HepG2 (cell line): Measurements from ENCODE around the gene RBM19. TPM values are rescaled to one million over a fixed set of nuclear protein-coding genes. Genes with fewer than 3 reads are reported as not detected.

ENCODE experiments used
- ATAC-seq: fragments of 200-7000 bp; cut with Tn5 transposase; 3 replicates; pipeline ENCODE4 v1.9.1; 2020; ENCODE audit warnings: mild to moderate bottlenecking, moderate library complexity
- BruUV-seq: library from RNA; stranded (reverse); fragments of 400-500 nt; replicated peaks from 2 replicates; lab custom pipeline; 2021; lab: Mats Ljungman, UMichigan
- CTCF ChIA-PET: fragments of 300-600 bp; formaldehyde crosslinking; extraction: SDS; loops from one replicate; lab custom pipeline; 2021; ENCODE audit warnings: low total read pairs, inconsistent platforms, low intra/inter-chr PET ratio; lab: Yijun Ruan, JAX
- POLR2A ChIA-PET: fragments of 350-600 bp; sonication (Branson Sonifier 250); formaldehyde crosslinking; loops from one replicate; lab custom pipeline; 2020; ENCODE audit warnings: antibody characterized with exemption, inconsistent platforms; lab: Yijun Ruan, JAX
- DNase-seq: peaks from one replicate; pipeline ENCODE4 v3.0.0-alpha.2; 2015; ENCODE audit warnings: low spot score
- FAIRE-seq: peaks from 3 replicates; lab custom pipeline; 2011; peaks lifted over from hg19 to GRCh38; lab: Jason Lieb, UNC
- H2AFZ ChIP-seq: one replicate; pipeline ENCODE4 v1.6.1; 2011; ENCODE audit warnings: low read length, inconsistent platforms
- H3K27ac ChIP-seq: fragments of 300-600 bp; 3 replicates; pipeline ENCODE4 v1.8.0; 2011; ENCODE audit warnings: mixed run types, mild to moderate bottlenecking, mixed read lengths, low read length, inconsistent platforms; ENCODE audit not compliant: insufficient read depth; ENCODE audit errors: extremely low read length
- H3K27me3 ChIP-seq, 2 experiments: fragments of 200-600 bp in 1 of 2; 2 replicates in 1 of 2; 3 replicates in 1 of 2; pipeline versions ENCODE4 v1.6.0 to v1.8.0; 2011; ENCODE audit warnings: low read length in 2 of 2, mild to moderate bottlenecking in 2 of 2, moderate library complexity in 2 of 2, inconsistent platforms in 1 of 2; ENCODE audit not compliant: insufficient read depth in 2 of 2, control insufficient read depth in 1 of 2
- H3K36me3 ChIP-seq, 2 experiments: fragments of 200-600 bp in 1 of 2; replicated peaks in 1 of 2; 2 replicates in 1 of 2; 3 replicates in 1 of 2; pipeline versions ENCODE4 v1.5.1 to v1.8.0; 2011; ENCODE audit warnings: low read length in 2 of 2, inconsistent platforms in 1 of 2; ENCODE audit not compliant: insufficient read depth in 2 of 2, control insufficient read depth in 1 of 2
- H3K4me1 ChIP-seq: 2 replicates; pipeline ENCODE4 v1.5.1; 2012; ENCODE audit warnings: low read length, inconsistent platforms; ENCODE audit not compliant: insufficient read depth
- H3K4me2 ChIP-seq: 2 replicates; pipeline ENCODE4 v1.6.0; 2011; ENCODE audit warnings: low read depth, low read length, inconsistent platforms
- H3K4me3 ChIP-seq, 3 experiments: fragments of 200-600 bp in 1 of 3; sonication (generic), shearing (Covaris generic) in 1 of 3; replicated peaks in 1 of 3; 2 replicates each; pipeline ENCODE4 v1.5.1; 2011 to 2016; ENCODE audit warnings: low read length in 3 of 3, inconsistent platforms in 2 of 3, low read depth in 2 of 3, mild to moderate bottlenecking in 2 of 3, control low read depth in 1 of 3, mixed read lengths in 1 of 3; ENCODE audit not compliant: insufficient read depth in 1 of 3
- H3K79me2 ChIP-seq: one replicate; pipeline ENCODE4 v1.6.1; 2011; ENCODE audit warnings: low read length, inconsistent platforms; ENCODE audit not compliant: insufficient read depth
- H3K9ac ChIP-seq: 2 replicates; pipeline ENCODE4 v1.6.0; 2011; ENCODE audit warnings: mild to moderate bottlenecking, low read depth, low read length, inconsistent platforms; ENCODE audit not compliant: insufficient read depth
- H3K9me3 ChIP-seq: 2 replicates; pipeline ENCODE4 v1.5.1; 2012; ENCODE audit warnings: mild to moderate bottlenecking, low read length
- H4K20me1 ChIP-seq: 2 replicates; pipeline ENCODE4 v1.6.0; 2011; ENCODE audit warnings: inconsistent platforms, mild to moderate bottlenecking, low read length, moderate library complexity; ENCODE audit not compliant: insufficient read depth
- HNRNPLL ChIP-seq: fragments of 200-400 bp; formaldehyde crosslinking; IDR thresholded peaks from 2 replicates; pipeline ENCODE4 v1.6.1; 2017; ENCODE audit warnings: mild to moderate bottlenecking, low read depth, low read length; ENCODE audit not compliant: poor library complexity, severe bottlenecking
- LCORL ChIP-seq, 2 experiments: fragments of 450-650 bp in 1 of 2; sonication (generic) in 1 of 2; formaldehyde crosslinking in 1 of 2; IDR thresholded peaks; 2 replicates each; pipeline versions ENCODE4 v1.5.0 to v1.6.1; 2017 to 2020; ENCODE audit warnings: antibody characterized with exemption in 1 of 2, missing genetic modification reagents in 1 of 2
- SRSF9 ChIP-seq: fragments of 200-400 bp; formaldehyde crosslinking; IDR thresholded peaks from 2 replicates; pipeline ENCODE4 v1.6.1; 2018; ENCODE audit warnings: borderline replicate concordance, mild to moderate bottlenecking, low read depth, low read length; ENCODE audit not compliant: insufficient read depth, poor library complexity, severe bottlenecking
- TFAP4 ChIP-seq: sonication (generic); IDR thresholded peaks from 2 replicates; pipeline ENCODE4 v1.6.1; 2016; ENCODE audit warnings: low read depth, borderline replicate concordance
- ZMYM3 ChIP-seq: sonication (generic); formaldehyde crosslinking; IDR thresholded peaks from 2 replicates; pipeline ENCODE4 v1.5.1; 2020; ENCODE audit warnings: mild to moderate bottlenecking, missing genetic modification reagents
- ZNF768 ChIP-seq: sonication (generic); formaldehyde crosslinking; IDR thresholded peaks from 2 replicates; pipeline ENCODE4 v1.4.0; 2020; ENCODE audit warnings: missing genetic modification reagents
- WGBS: methylation state at CpG from one replicate; pipeline ENCODE4 v1.1.6; 2017; ENCODE audit warnings: low lambda C conversion rate; 5-methylcytosine and 5-hydroxymethylcytosine counted together
- in situ Hi-C: cut with HindIII; loops from 2 replicates; pipeline ENCODE4 v1.10.0; 2017; ENCODE audit warnings: low pct_unique_long_range_greater_than_20kb; ENCODE audit not compliant: extremely low pct_ligation_motif_present
- intact Hi-C: fragments of 100-400 bp; cut with micrococcal nuclease; formaldehyde crosslinking; loops from one replicate; pipeline ENCODE4 v1.10.0; 2022; ENCODE audit not compliant: unreplicated experiment
- polyA plus RNA-seq, 8 experiments: library from polyadenylated mRNA; depleted of rRNA in 3 of 8; stranded (reverse) in 7 of 8; unstranded in 1 of 8; fragments of >200 nt; fragmentation: Illumina TruSeq in 4 of 8; extraction: Trizol in 4 of 8; gene quantifications; 2 replicates each; pipeline versions ENCODE4 v1.2.1 to v1.2.3, GENCODE V29; 2011 to 2016; ENCODE audit warnings: low read depth in 4 of 8, missing spikeins in 1 of 8, mixed read lengths in 1 of 8; ENCODE audit not compliant: insufficient read depth in 1 of 8
- total RNA-seq, 5 experiments: library from RNA; depleted of rRNA; stranded (reverse); fragments of >200 nt; fragmentation: Illumina TruSeq; extraction: Trizol; gene quantifications; 2 replicates each; pipeline ENCODE4 v1.2.3, GENCODE V29; 2016; ENCODE audit warnings: low read depth in 1 of 5
- TF ChIP-seq, protein P1 (sequence below): sonication (generic); formaldehyde crosslinking; IDR thresholded peaks from 2 replicates; pipeline ENCODE4 v1.4.0; 2020; ENCODE audit warnings: missing genetic modification reagents

The RBM19 gene
- total and polyA plus RNA-seq, 2 of the 13 experiments (the other 11 are each of a cell fraction or from before 2014, with no cell fraction given), result 19.3 to 32.2 TPM

GRCh38 chr12:113778432-113779132, 187.5 kb downstream of the RBM19 start:
- H3K9ac ChIP-seq, result no peak overlapping the region
- CTCF ChIA-PET, result no interaction called here
- peaks cover 45% of the 10 kb centered on the region for H3K4me1 ChIP-seq
- no peak overlapping the region for H3K4me2 ChIP-seq
- no peaks in the 10 kb centered on the region for H3K36me3 ChIP-seq
- in situ Hi-C loops, result no loop called here
- H3K27me3 ChIP-seq, result no peaks in the 10 kb centered on the region
- no peak overlapping the region for H3K4me3 ChIP-seq
- H3K9me3 ChIP-seq, result no peaks in the 10 kb centered on the region
- no peak for TF ChIP-seq SRSF9
- no peak for TF ChIP-seq TFAP4
- TF ChIP-seq HNRNPLL, result no peak
- TF ChIP-seq, protein P1, sequence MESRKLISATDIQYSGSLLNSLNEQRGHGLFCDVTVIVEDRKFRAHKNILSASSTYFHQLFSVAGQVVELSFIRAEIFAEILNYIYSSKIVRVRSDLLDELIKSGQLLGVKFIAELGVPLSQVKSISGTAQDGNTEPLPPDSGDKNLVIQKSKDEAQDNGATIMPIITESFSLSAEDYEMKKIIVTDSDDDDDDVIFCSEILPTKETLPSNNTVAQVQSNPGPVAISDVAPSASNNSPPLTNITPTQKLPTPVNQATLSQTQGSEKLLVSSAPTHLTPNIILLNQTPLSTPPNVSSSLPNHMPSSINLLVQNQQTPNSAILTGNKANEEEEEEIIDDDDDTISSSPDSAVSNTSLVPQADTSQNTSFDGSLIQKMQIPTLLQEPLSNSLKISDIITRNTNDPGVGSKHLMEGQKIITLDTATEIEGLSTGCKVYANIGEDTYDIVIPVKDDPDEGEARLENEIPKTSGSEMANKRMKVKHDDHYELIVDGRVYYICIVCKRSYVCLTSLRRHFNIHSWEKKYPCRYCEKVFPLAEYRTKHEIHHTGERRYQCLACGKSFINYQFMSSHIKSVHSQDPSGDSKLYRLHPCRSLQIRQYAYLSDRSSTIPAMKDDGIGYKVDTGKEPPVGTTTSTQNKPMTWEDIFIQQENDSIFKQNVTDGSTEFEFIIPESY, result peak; percentile 34; the same call in 1 of the 2 replicates
- TF ChIP-seq ZNF768 (CRISPR knock-in tag), result peak; percentile 45; the same call in 1 of the 2 replicates
- no peak for TF ChIP-seq LCORL (IDR thresholded peaks at IDR 0.05)
- no peak for TF ChIP-seq LCORL (CRISPR knock-in tag; IDR thresholded peaks at IDR 0.05)
- TF ChIP-seq ZMYM3 (CRISPR knock-in tag), result peak; percentile 19; the same call in 1 of the 2 replicates
- TF ChIP-seq, all 625 proteins: peak for 3
- DNase-seq, result no peak
- ATAC-seq, result no peak
- H3K79me2 ChIP-seq, result no peaks in the 10 kb centered on the region
- FAIRE-seq, result no peak
- H4K20me1 ChIP-seq, result no peaks in the 10 kb centered on the region
- no peak overlapping the region for H3K27ac ChIP-seq
- H2AFZ ChIP-seq, result no peak overlapping the region
- WGBS, result 69% methylated on average over 11 of the region's 12 CpGs
- intact Hi-C loops, result no loop called here
- no TSS peak for BruUV-seq
- POLR2A ChIA-PET, result no interaction called here
